ENCODE measurements around the gene KRTAP21-1.

The KRTAP21-1 gene

DNA sequence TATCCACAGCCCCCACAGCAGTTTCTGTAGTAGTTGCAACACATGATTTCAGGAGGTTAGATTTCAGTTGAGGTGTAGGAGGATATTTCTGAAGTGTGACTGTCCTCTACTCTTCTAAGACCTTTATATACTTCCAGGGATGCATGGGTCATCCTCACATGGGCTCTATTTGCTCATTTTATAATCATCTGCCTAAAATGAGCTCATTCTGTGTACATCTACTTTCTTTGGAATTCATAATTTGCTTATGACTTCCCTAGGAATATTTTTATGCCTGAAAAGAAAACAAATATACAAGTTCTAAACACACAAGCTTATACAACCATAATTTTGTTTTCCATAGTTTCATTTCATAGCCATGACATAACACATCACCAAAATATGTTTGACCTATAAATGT, 8.1 kb downstream of the KRTAP21-1 start, which contains the start of gene KRTAP21-2:
Gene KRTAP21-2, minus strand, starts transcription at position 101 of the 400 bp plus-strand sequence. Its CDS starts 57 bp downstream, at position 44.
- H3K9me3 ChIP-seq (ENCODE audit: insufficient read depth, low read length) = no peaks in the 10 kb centered on the region
- no peaks in the 10 kb centered on the region for H3K4me1 ChIP-seq (ENCODE audit: insufficient read depth, insufficient read length)
- H3K27me3 ChIP-seq (ENCODE audit: insufficient read depth, insufficient read length) = no peaks in the 10 kb centered on the region
- TF ChIP-seq SUZ12 (IDR thresholded peaks at IDR 0.05; ENCODE audit: extremely low read depth, insufficient read depth, insufficient read length) = no peak
- no peak within 1 kb of the TSS for H3K4me3 ChIP-seq (ENCODE audit: insufficient read length, low read depth)
- no peaks in the 10 kb centered on the region for H3K36me3 ChIP-seq (ENCODE audit: insufficient read depth, insufficient read length, low read length)
- DNase-seq (ENCODE audit: low read depth, low spot score) = no peak
- no peak within 1 kb of the TSS for H3K9ac ChIP-seq (ENCODE audit: insufficient read length, low read depth)

GRCh38 chr21:30740462-30740861, 14.8 kb downstream of the KRTAP21-1 start:
- Histone ChIP-seq H3K4me3 (ENCODE audit: insufficient read length, low read depth) (no peak overlapping the region), H3K27me3 (ENCODE audit: insufficient read depth, insufficient read length) (no peaks in the 10 kb centered on the region), H3K9me3 (ENCODE audit: insufficient read depth, low read length) (no peaks in the 10 kb centered on the region), H3K9ac (ENCODE audit: insufficient read length, low read depth) (no peak overlapping the region), H3K36me3 (ENCODE audit: insufficient read depth, insufficient read length, low read length) (no peaks in the 10 kb centered on the region), H3K4me1 (ENCODE audit: insufficient read depth, insufficient read length) (no peaks in the 10 kb centered on the region)
- TF ChIP-seq YY1 (IDR thresholded peaks at IDR 0.05; ENCODE audit: insufficient read depth, insufficient read length) = no peak
- no peak for TF ChIP-seq SUZ12 (IDR thresholded peaks at IDR 0.05; ENCODE audit: extremely low read depth, insufficient read depth, insufficient read length)
- no peak for TF ChIP-seq ZNF274 (IDR thresholded peaks at IDR 0.05; ENCODE audit: low read depth, low read length)
- DNase-seq (ENCODE audit: low read depth, low spot score) = no peak

DNA sequence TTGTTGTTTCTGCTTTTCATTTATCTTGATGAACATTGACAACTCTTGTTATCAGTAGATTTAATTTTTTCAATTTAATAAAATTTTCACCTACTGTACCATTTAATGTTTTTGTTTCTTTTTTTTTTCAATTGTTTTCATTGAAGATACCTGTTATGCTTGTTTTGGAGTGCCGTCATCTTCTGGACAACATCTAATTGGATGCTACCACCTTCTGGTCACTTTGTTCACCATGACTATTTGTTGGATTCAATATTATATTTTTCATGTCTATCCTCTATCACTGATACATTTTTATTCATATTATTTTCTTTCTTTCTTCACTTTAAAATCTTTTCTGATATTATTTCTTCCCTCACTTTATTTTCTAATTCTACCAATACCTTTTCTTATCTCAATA, 22.2 kb downstream of the KRTAP21-1 start:
- Histone ChIP-seq H3K27me3 (ENCODE audit: insufficient read depth, insufficient read length) (no peaks in the 10 kb centered on the region), H3K9ac (ENCODE audit: insufficient read length, low read depth) (no peak overlapping the region), H3K4me3 (ENCODE audit: insufficient read length, low read depth) (no peak overlapping the region), H3K9me3 (ENCODE audit: insufficient read depth, low read length) (no peaks in the 10 kb centered on the region), H3K36me3 (ENCODE audit: insufficient read depth, insufficient read length, low read length) (no peaks in the 10 kb centered on the region), H3K4me1 (ENCODE audit: insufficient read depth, insufficient read length) (no peaks in the 10 kb centered on the region)
- TF ChIP-seq YY1 (IDR thresholded peaks at IDR 0.05; ENCODE audit: insufficient read depth, insufficient read length) (no peak), SUZ12 (IDR thresholded peaks at IDR 0.05; ENCODE audit: extremely low read depth, insufficient read depth, insufficient read length) (no peak), ZNF274 (IDR thresholded peaks at IDR 0.05; ENCODE audit: low read depth, low read length) (no peak)
- no peak for DNase-seq (ENCODE audit: low read depth, low spot score)

DNA sequence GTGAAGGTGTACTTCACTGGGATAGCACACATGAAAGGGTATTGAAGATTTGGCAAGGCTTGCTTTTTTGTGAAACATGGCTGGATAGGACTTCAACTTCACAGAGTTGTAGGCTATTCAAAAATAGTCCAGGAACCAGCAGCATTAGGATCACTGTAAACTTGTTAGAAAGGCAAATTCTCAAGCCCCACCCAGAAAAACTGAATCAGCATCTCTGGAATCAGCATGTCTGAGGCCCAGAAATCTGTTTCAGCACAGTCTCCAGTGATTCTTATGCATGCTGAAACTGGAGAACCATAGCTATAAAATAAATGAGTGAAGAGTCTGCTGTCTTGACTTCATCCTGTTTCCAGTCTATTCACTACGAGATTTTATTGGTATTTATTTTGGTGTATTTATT, 28.5 kb downstream of the KRTAP21-1 start:
- H3K4me1 ChIP-seq (ENCODE audit: insufficient read depth, insufficient read length) = no peaks in the 10 kb centered on the region
- no peaks in the 10 kb centered on the region for H3K36me3 ChIP-seq (ENCODE audit: insufficient read depth, insufficient read length, low read length)
- DNase-seq (ENCODE audit: low read depth, low spot score) = no peak
- TF ChIP-seq ZNF274 (IDR thresholded peaks at IDR 0.05; ENCODE audit: low read depth, low read length) = no peak
- TF ChIP-seq YY1 (IDR thresholded peaks at IDR 0.05; ENCODE audit: insufficient read depth, insufficient read length) = no peak
- TF ChIP-seq SUZ12 (IDR thresholded peaks at IDR 0.05; ENCODE audit: extremely low read depth, insufficient read depth, insufficient read length) = no peak
- H3K9me3 ChIP-seq (ENCODE audit: insufficient read depth, low read length) = no peaks in the 10 kb centered on the region
- H3K27me3 ChIP-seq (ENCODE audit: insufficient read depth, insufficient read length) = no peaks in the 10 kb centered on the region
- no peak overlapping the region for H3K4me3 ChIP-seq (ENCODE audit: insufficient read length, low read depth)
- no peak overlapping the region for H3K9ac ChIP-seq (ENCODE audit: insufficient read length, low read depth)

DNA sequence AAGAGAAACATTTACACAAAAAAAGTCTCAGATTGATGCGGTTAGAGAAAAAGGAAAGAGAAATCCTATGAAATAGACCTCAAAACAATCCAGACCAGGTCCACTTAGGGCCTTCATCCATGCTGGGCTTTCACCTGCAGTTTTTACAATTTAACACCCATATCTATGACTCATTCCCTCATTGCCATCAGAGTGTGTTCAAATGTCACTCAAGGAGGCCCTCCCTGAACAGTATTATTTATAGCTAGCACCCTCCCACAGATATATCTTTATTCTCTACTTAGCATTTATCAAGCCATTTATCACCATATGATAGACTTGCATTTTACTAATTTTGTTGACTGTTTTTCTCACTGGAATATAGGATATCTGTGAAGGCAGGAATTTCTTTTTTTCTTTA, 35.8 kb downstream of the KRTAP21-1 start:
- H3K9ac ChIP-seq (ENCODE audit: insufficient read length, low read depth) = no peak overlapping the region
- H3K4me3 ChIP-seq (ENCODE audit: insufficient read length, low read depth) = no peak overlapping the region
- H3K27me3 ChIP-seq (ENCODE audit: insufficient read depth, insufficient read length) = no peaks in the 10 kb centered on the region
- no peak for DNase-seq (ENCODE audit: low read depth, low spot score)
- no peak for TF ChIP-seq YY1 (IDR thresholded peaks at IDR 0.05; ENCODE audit: insufficient read depth, insufficient read length)
- no peak for TF ChIP-seq ZNF274 (IDR thresholded peaks at IDR 0.05; ENCODE audit: low read depth, low read length)
- TF ChIP-seq SUZ12 (IDR thresholded peaks at IDR 0.05; ENCODE audit: extremely low read depth, insufficient read depth, insufficient read length) = no peak
- H3K9me3 ChIP-seq (ENCODE audit: insufficient read depth, low read length) = no peaks in the 10 kb centered on the region
- H3K36me3 ChIP-seq (ENCODE audit: insufficient read depth, insufficient read length, low read length) = no peaks in the 10 kb centered on the region
- H3K4me1 ChIP-seq (ENCODE audit: insufficient read depth, insufficient read length) = no peaks in the 10 kb centered on the region

- DNase-seq (ENCODE audit: low read depth, low spot score) = no peak
- Histone ChIP-seq H3K27me3 (ENCODE audit: insufficient read depth, insufficient read length) (no peaks in the 10 kb centered on the region), H3K9me3 (ENCODE audit: insufficient read depth, low read length) (no peaks in the 10 kb centered on the region), H3K36me3 (ENCODE audit: insufficient read depth, insufficient read length, low read length) (no peaks in the 10 kb centered on the region), H3K4me1 (ENCODE audit: insufficient read depth, insufficient read length) (no peaks in the 10 kb centered on the region), H3K9ac (ENCODE audit: insufficient read length, low read depth) (no peak within 1 kb of the TSS), H3K4me3 (ENCODE audit: insufficient read length, low read depth) (no peak within 1 kb of the TSS)
- TF ChIP-seq ZNF274 (IDR thresholded peaks at IDR 0.05; ENCODE audit: low read depth, low read length) = no peak
- no peak for TF ChIP-seq SUZ12 (IDR thresholded peaks at IDR 0.05; ENCODE audit: extremely low read depth, insufficient read depth, insufficient read length)
- TF ChIP-seq YY1 (IDR thresholded peaks at IDR 0.05; ENCODE audit: insufficient read depth, insufficient read length) = no peak
Measured at GRCh38 chr21:30718239-30718909, 36.9 kb downstream of the KRTAP21-1 start, which contains the start of gene KRTAP21-3. KRTAP21-3 (minus strand) TSS chr21:30718777; CDS start chr21:30718759, 18 bp downstream.

DNA sequence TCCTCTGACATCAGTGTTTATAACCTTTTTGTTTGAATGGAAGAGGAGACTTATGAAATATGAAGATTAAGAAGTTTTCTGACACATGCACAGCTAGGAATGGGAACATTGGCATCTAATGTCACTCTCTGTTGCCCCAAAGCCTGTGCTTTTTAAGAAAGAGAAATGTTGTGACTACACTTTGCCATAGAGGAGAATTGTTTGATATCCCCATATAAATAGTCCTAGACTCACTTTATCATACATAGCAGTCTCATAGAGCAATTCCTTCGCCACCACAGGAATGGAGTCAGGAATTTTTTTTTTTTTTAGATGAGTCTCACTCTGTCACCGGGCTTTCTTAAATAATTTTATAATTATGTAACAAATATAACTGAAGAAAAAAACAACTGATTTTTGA, 38.1 kb downstream of the KRTAP21-1 start:
- Histone ChIP-seq H3K4me3 (ENCODE audit: insufficient read length, low read depth) (no peak overlapping the region), H3K4me1 (ENCODE audit: insufficient read depth, insufficient read length) (no peaks in the 10 kb centered on the region), H3K27me3 (ENCODE audit: insufficient read depth, insufficient read length) (no peaks in the 10 kb centered on the region), H3K9ac (ENCODE audit: insufficient read length, low read depth) (no peak overlapping the region), H3K9me3 (ENCODE audit: insufficient read depth, low read length) (no peaks in the 10 kb centered on the region), H3K36me3 (ENCODE audit: insufficient read depth, insufficient read length, low read length) (no peaks in the 10 kb centered on the region)
- DNase-seq (ENCODE audit: low read depth, low spot score) = no peak
- no peak for TF ChIP-seq ZNF274 (IDR thresholded peaks at IDR 0.05; ENCODE audit: low read depth, low read length)
- no peak for TF ChIP-seq SUZ12 (IDR thresholded peaks at IDR 0.05; ENCODE audit: extremely low read depth, insufficient read depth, insufficient read length)
- TF ChIP-seq YY1 (IDR thresholded peaks at IDR 0.05; ENCODE audit: insufficient read depth, insufficient read length) = no peak
